ENCODE data around the gene PHF21A. TPM values are rescaled to one million over a fixed set of nuclear protein-coding genes. Genes with fewer than 3 reads are reported as not detected.
A peak's percentile ranks its signal among the peaks of the same experiment; 100 is the strongest.

PHF21A gene
- total RNA-seq, 1 donor from 2014 or later, result 66.8 TPM

- intact Hi-C loops (cut with DNase I), result no loop called here
- Histone ChIP-seq H3K27me3 (no peaks in the 10 kb centered on the region), H3K9me3 (no peaks in the 10 kb centered on the region), H3K4me1 (peaks cover 51% of the 10 kb centered on the region), H3K27ac (peak overlapping the region; percentile 8), H3K36me3 (no peaks in the 10 kb centered on the region), H3K4me3 (no peak overlapping the region)
- no peak for TF ChIP-seq POLR2A (IDR thresholded peaks at IDR 0.05)
- TF ChIP-seq POLR2AphosphoS5 (IDR thresholded peaks at IDR 0.05; ENCODE audit: insufficient read depth in 1 of 2, low read depth in 1 of 2), result no peak
- no peak for TF ChIP-seq CTCF (IDR thresholded peaks at IDR 0.05)
- DNase-seq (ENCODE audit: extremely low spot score in 2 of 2), result no peak
Observed at GRCh38 chr11:46049325-46049897, 71.8 kb downstream of the PHF21A start.

- no peak for DNase-seq (ENCODE audit: extremely low spot score in 2 of 2)
- TF ChIP-seq POLR2AphosphoS5 (IDR thresholded peaks at IDR 0.05; ENCODE audit: insufficient read depth in 1 of 2, low read depth in 1 of 2), result no peak
- TF ChIP-seq CTCF (IDR thresholded peaks at IDR 0.05), result no peak
- no peak for TF ChIP-seq POLR2A (IDR thresholded peaks at IDR 0.05)
- Histone ChIP-seq H3K27ac (no peak overlapping the region), H3K27me3 (no peaks in the 10 kb centered on the region), H3K4me1 (peaks cover 55% of the 10 kb centered on the region), H3K9me3 (no peaks in the 10 kb centered on the region), H3K4me3 (no peak overlapping the region), H3K36me3 (no peaks in the 10 kb centered on the region)
- intact Hi-C loops (cut with DNase I), result no loop called here
Observed at GRCh38 chr11:46048198-46048597, 73.1 kb downstream of the PHF21A start.

GRCh38 chr11:46047520-46047919 is 73.7 kb downstream of the PHF21A start:
- intact Hi-C loops (cut with DNase I), result no loop called here
- H3K4me3 ChIP-seq, result no peak overlapping the region
- H3K9me3 ChIP-seq, result no peaks in the 10 kb centered on the region
- no peak overlapping the region for H3K27ac ChIP-seq
- TF ChIP-seq POLR2AphosphoS5 (IDR thresholded peaks at IDR 0.05; ENCODE audit: insufficient read depth in 1 of 2, low read depth in 1 of 2), result no peak
- TF ChIP-seq CTCF (IDR thresholded peaks at IDR 0.05), result no peak
- no peak for TF ChIP-seq POLR2A (IDR thresholded peaks at IDR 0.05)
- peaks cover 55% of the 10 kb centered on the region for H3K4me1 ChIP-seq
- DNase-seq (ENCODE audit: extremely low spot score in 2 of 2), result no peak
- no peaks in the 10 kb centered on the region for H3K27me3 ChIP-seq
- H3K36me3 ChIP-seq, result no peaks in the 10 kb centered on the region

GRCh38 chr11:46045811-46046210 is 75.4 kb downstream of the PHF21A start:
- H3K27ac ChIP-seq, result no peak overlapping the region
- DNase-seq (ENCODE audit: extremely low spot score in 2 of 2), result no peak
- H3K36me3 ChIP-seq, result no peaks in the 10 kb centered on the region
- peaks cover 39% of the 10 kb centered on the region for H3K4me1 ChIP-seq
- H3K4me3 ChIP-seq, result no peak overlapping the region
- intact Hi-C loops (cut with DNase I), result no loop called here
- H3K27me3 ChIP-seq, result no peaks in the 10 kb centered on the region
- TF ChIP-seq POLR2AphosphoS5 (IDR thresholded peaks at IDR 0.05; ENCODE audit: insufficient read depth in 1 of 2, low read depth in 1 of 2) (no peak), CTCF (IDR thresholded peaks at IDR 0.05) (no peak), POLR2A (IDR thresholded peaks at IDR 0.05) (no peak)
- no peaks in the 10 kb centered on the region for H3K9me3 ChIP-seq

GRCh38 chr11:46044601-46045000 is 76.7 kb downstream of the PHF21A start:
- Histone ChIP-seq H3K9me3 (no peaks in the 10 kb centered on the region), H3K36me3 (no peaks in the 10 kb centered on the region), H3K27me3 (no peaks in the 10 kb centered on the region), H3K4me3 (no peak overlapping the region), H3K27ac (no peak overlapping the region), H3K4me1 (peaks cover 37% of the 10 kb centered on the region)
- no peak for DNase-seq (ENCODE audit: extremely low spot score in 2 of 2)
- intact Hi-C loops (cut with DNase I), result no loop called here
- TF ChIP-seq POLR2AphosphoS5 (IDR thresholded peaks at IDR 0.05; ENCODE audit: insufficient read depth in 1 of 2, low read depth in 1 of 2), result no peak
- TF ChIP-seq POLR2A (IDR thresholded peaks at IDR 0.05), result no peak
- no peak for TF ChIP-seq CTCF (IDR thresholded peaks at IDR 0.05)
